Bronchial epithelial cell (primary cell): ENCODE measurements around the gene PLA2G4D. TPM values are rescaled to one million over a fixed set of nuclear protein-coding genes. Genes with fewer than 3 reads are reported as not detected.
A peak's percentile ranks its signal among the peaks of the same experiment; 100 is the strongest.

Experiments used
- DNase-seq: peaks from one replicate; pipeline ENCODE4 v3.0.0-alpha.2; 2010; ENCODE audit warnings: low read depth
- FAIRE-seq: peaks from 2 replicates; lab custom pipeline; 2011; peaks lifted over from hg19 to GRCh38; lab: Jason Lieb, UNC
- H3K27me3 ChIP-seq: 2 replicates; pipeline ENCODE4 v1.5.1; 2011; ENCODE audit warnings: low read length; ENCODE audit not compliant: control insufficient read depth, insufficient read depth
- H3K36me3 ChIP-seq: 2 replicates; pipeline ENCODE4 v1.5.1; 2011; ENCODE audit warnings: low read length; ENCODE audit not compliant: control insufficient read depth, insufficient read depth
- H3K4me3 ChIP-seq: 2 replicates; pipeline ENCODE4 v1.5.1; 2011; ENCODE audit warnings: mild to moderate bottlenecking, low read depth, low read length, control low read depth
- CTCF ChIP-seq: IDR thresholded peaks from 2 replicates; pipeline ENCODE4 v1.5.1; 2011; ENCODE audit warnings: mild to moderate bottlenecking, moderate library complexity, low read length, control low read depth, inconsistent platforms; ENCODE audit not compliant: insufficient read depth, severe bottlenecking
- total RNA-seq: library from RNA; depleted of rRNA; stranded (reverse); fragments of >200 nt; gene quantifications from 2 replicates; pipeline ENCODE4 v1.2.1, GENCODE V29; 2014

Gene PLA2G4D
- total RNA-seq, 1 donor from 2014 or later, result under 0.01 TPM

- no peak for TF ChIP-seq CTCF
- no peak overlapping the region for H3K4me3 ChIP-seq
- H3K27me3 ChIP-seq, result no peaks in the 10 kb centered on the region
- DNase-seq, result no peak
- no peaks in the 10 kb centered on the region for H3K36me3 ChIP-seq
- no peak for FAIRE-seq
These were observed 66.8 kb downstream of the PLA2G4D start for GRCh38 chr15:42027521-42027920.

GRCh38 chr15:42024303-42024702, 70.1 kb downstream of the PLA2G4D start:
- H3K36me3 ChIP-seq, result no peaks in the 10 kb centered on the region
- no peak for TF ChIP-seq CTCF
- no peak for FAIRE-seq
- H3K27me3 ChIP-seq, result no peaks in the 10 kb centered on the region
- DNase-seq, result no peak
- no peak overlapping the region for H3K4me3 ChIP-seq

DNA sequence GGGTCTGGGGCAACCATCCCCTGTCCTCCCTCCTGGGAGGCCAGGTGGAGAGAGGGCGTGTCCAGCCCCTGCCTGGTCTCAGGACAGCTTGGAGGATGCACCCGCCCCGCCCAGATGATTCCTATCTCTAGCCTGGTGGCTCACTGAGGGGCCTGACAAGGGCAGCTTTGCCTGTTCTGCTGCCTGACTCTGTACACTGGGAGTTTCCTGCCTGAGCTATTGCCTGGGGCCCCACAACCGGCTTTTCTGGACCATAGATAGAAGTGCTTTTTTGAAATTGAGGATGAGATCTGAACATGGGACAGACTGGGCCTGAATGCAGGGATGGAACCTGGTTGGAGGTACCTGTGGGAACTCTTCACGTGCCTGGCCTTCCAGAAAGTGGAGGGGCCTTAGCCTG, 72.8 kb downstream of the PLA2G4D start:
- no peaks in the 10 kb centered on the region for H3K27me3 ChIP-seq
- no peaks in the 10 kb centered on the region for H3K36me3 ChIP-seq
- no peak for TF ChIP-seq CTCF
- DNase-seq (no peak), FAIRE-seq (no peak)
- no peak overlapping the region for H3K4me3 ChIP-seq

- no peak for TF ChIP-seq CTCF
- peak; percentile 92 for FAIRE-seq
- peak; percentile 61 for DNase-seq
- Histone ChIP-seq H3K36me3 (no peaks in the 10 kb centered on the region), H3K4me3 (no peak within 1 kb of the TSS), H3K27me3 (no peaks in the 10 kb centered on the region)
These were observed 73.6 kb downstream of the PLA2G4D start, which contains the start of gene PLA2G4E for GRCh38 chr15:42020713-42021273. Gene PLA2G4E, minus strand, starts transcription at chr15:42021042. Its CDS starts 12 bp downstream, at chr15:42021030.

DNA sequence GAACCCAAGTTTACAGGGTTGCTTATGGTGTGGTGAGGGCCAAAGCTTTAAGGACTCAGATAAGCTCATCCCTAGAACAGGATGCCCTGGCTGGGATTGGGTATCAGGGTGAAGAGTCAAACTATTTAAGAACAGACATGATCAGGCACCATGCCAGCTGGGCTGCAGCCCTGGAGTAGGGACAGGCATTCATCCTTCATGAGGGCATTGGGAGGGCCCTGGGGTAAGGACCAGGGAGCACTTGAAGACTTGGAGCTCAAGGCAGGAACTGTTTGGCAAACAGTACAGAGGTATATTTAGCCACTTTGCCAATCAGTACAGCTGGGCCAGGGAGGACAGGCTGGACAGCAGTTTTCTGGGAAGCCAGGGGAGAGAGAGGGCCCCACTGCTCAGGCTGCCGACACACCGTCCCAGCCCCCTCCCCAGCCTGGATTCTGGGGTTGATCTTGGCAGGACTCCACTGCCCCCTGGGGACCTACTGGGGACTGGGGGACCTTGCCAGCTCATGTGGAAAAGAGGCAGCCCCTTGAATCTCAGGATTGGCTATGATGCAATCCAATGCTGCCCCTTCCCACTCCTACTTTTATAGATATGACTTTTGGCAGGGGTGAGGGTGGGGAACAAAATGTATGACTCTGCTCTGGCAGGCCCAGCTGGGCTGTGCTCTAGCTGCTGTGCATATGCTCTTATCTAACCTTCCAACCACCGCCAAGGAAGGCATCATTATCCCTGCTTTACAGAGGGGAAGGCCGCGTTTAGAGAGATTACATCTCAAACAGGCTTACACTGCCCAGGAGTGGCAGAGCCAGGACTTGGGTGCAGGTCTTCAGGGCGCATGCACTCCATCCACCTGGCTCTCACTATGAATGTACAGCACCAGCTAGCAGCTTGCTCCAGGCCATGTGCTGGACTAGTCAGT, 75.8 kb downstream of the PLA2G4D start:
- no peak for FAIRE-seq
- no peak for TF ChIP-seq CTCF
- H3K36me3 ChIP-seq, result no peaks in the 10 kb centered on the region
- no peak for DNase-seq
- no peak overlapping the region for H3K4me3 ChIP-seq
- H3K27me3 ChIP-seq, result no peaks in the 10 kb centered on the region

Other genes starting within 250 kb of the PLA2G4D start
- gene SPTBN5, start 200.5 kb downstream of the PLA2G4D start, total RNA-seq, result 0.51 and 0.53 TPM in 2 replicates
- 21.1 and 28.3 TPM in 2 replicates for gene EHD4, start 122.0 kb downstream of the PLA2G4D start, total RNA-seq
- gene PLA2G4E, start 73.5 kb downstream of the PLA2G4D start, total RNA-seq, result under 0.01 and 1.4 TPM in 2 replicates
- 1.6 and 10.2 TPM in 2 replicates for gene PLA2G4F, start 62.1 kb upstream of the PLA2G4D start, total RNA-seq
- gene VPS39, start 113.7 kb upstream of the PLA2G4D start, total RNA-seq, result 22.6 and 34.9 TPM in 2 replicates
- gene GANC, start 178.6 kb upstream of the PLA2G4D start, total RNA-seq, result 13.2 and 14.1 TPM in 2 replicates
- 153 and 156 TPM in 2 replicates for gene TMEM87A, start 178.9 kb upstream of the PLA2G4D start, total RNA-seq